Uterus (tissue), 4 donors: ENCODE results near the gene LMBRD1. TPM values are rescaled to one million over a fixed set of nuclear protein-coding genes. Genes with fewer than 3 reads are reported as not detected.

Experiments used
- DNase-seq, 2 donors: peaks; one replicate each; pipeline ENCODE4 v3.0.0-alpha.2; 2019 to 2020
- H3K27ac ChIP-seq, 2 donors: fragments of 200-600 bp; sonication (generic); 1 replicate in 1 of 2; 2 replicates in 1 of 2; pipeline ENCODE4 v1.5.1; 2016 to 2018
- H3K27me3 ChIP-seq, 2 donors: fragments of 200-600 bp; sonication (generic); one replicate each; pipeline ENCODE4 v1.5.1; 2018 to 2019; ENCODE audit warnings: control low read depth in 1 of 2
- H3K36me3 ChIP-seq, 2 donors: fragments of 200-600 bp; sonication (generic); one replicate each; pipeline ENCODE4 v1.5.1; 2019; ENCODE audit warnings: control low read depth in 1 of 2
- H3K4me1 ChIP-seq, 2 donors: fragments of 200-600 bp; sonication (generic); one replicate each; pipeline ENCODE4 v1.5.1; 2018 to 2019; ENCODE audit warnings: control low read depth in 1 of 2
- H3K4me3 ChIP-seq, 2 donors: fragments of 200-600 bp; sonication (generic); 1 replicate in 1 of 2; 2 replicates in 1 of 2; pipeline ENCODE4 v1.5.1; 2018 to 2019; ENCODE audit warnings: mild to moderate bottlenecking in 1 of 2
- H3K9me3 ChIP-seq, 2 donors: fragments of 200-600 bp; sonication (generic); one replicate each; pipeline ENCODE4 v1.5.1; 2019; ENCODE audit warnings: control low read depth in 1 of 2
- CTCF ChIP-seq, 4 experiments: fragments of 200-600 bp in 2 of 4; fragments of 450-650 bp in 2 of 4; sonication (generic) in 2 of 4; IDR thresholded peaks; one replicate each; pipeline ENCODE4 v1.5.1; 2016 to 2019; ENCODE audit warnings: antibody characterized with exemption in 4 of 4, mild to moderate bottlenecking in 2 of 4, moderate library complexity in 1 of 4
- POLR2A ChIP-seq, 2 donors: fragments of 450-650 bp; IDR thresholded peaks; one replicate each; pipeline ENCODE4 v1.6.1; 2016; ENCODE audit warnings: antibody characterized with exemption in 2 of 2, mild to moderate bottlenecking in 1 of 2, moderate library complexity in 1 of 2
- intact Hi-C: fragments of 100-400 bp; cut with DNase I; formaldehyde crosslinking; loops from one replicate; pipeline ENCODE4 v1.15.1; 2023; ENCODE audit warnings: low total_unique reads
- total RNA-seq, 4 donors: library from RNA; depleted of rRNA in 3 of 4; stranded (reverse); fragments of >200 nt in 3 of 4; gene quantifications; one replicate each; pipeline versions ENCODE4 v1.1.0 to v1.2.4, GENCODE V29; 2014 to 2023
- donor health status: DM: yes; HTN: yes; CAD: no.

The LMBRD1 gene
- total RNA-seq, 4 donors from 2014 or later, result 16.9 to 82.4 (median 69.9) TPM

GRCh38 chr6:69819138-69819537, 22.3 kb upstream of the LMBRD1 start:
- no peaks in the 10 kb centered on the region for H3K36me3 ChIP-seq
- no peak overlapping the region for H3K27ac ChIP-seq
- no peaks in the 10 kb centered on the region for H3K4me1 ChIP-seq
- H3K27me3 ChIP-seq, result no peaks in the 10 kb centered on the region
- intact Hi-C loops, result no loop called here
- no peak overlapping the region for H3K4me3 ChIP-seq
- TF ChIP-seq POLR2A (IDR thresholded peaks at IDR 0.05), result no peak
- TF ChIP-seq CTCF (IDR thresholded peaks at IDR 0.05), result no peak
- DNase-seq, result no peak
- H3K9me3 ChIP-seq, result no peaks in the 10 kb centered on the region

GRCh38 chr6:69818223-69818930, 21.6 kb upstream of the LMBRD1 start:
- no peaks in the 10 kb centered on the region for H3K9me3 ChIP-seq
- H3K36me3 ChIP-seq, result no peaks in the 10 kb centered on the region
- TF ChIP-seq CTCF (IDR thresholded peaks at IDR 0.05) (no peak), POLR2A (IDR thresholded peaks at IDR 0.05) (no peak)
- H3K27me3 ChIP-seq, result no peaks in the 10 kb centered on the region
- no peak for DNase-seq
- no peak overlapping the region for H3K27ac ChIP-seq
- H3K4me1 ChIP-seq, result no peaks in the 10 kb centered on the region
- H3K4me3 ChIP-seq, result no peak overlapping the region
- intact Hi-C loops, result no loop called here

DNA sequence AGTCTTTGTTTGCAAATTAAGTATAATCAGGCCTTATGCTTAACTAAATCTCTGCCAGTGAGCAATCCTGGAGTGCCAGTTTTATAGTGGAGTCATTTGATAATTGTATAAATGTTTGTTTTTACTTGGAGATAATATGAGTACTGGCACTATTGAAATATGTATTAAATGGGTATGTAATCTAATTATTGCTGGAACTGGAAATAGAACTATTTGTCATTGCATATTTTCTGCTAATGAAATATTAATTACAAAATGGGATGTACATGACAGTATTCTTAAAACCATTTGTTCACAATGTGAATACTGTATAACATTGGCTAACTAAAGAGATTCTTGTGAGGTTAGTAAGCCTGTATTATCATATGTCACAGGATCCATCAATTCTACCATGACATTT, 20.5 kb upstream of the LMBRD1 start:
- H3K9me3 ChIP-seq, result no peaks in the 10 kb centered on the region
- intact Hi-C loops, result no loop called here
- no peak overlapping the region for H3K27ac ChIP-seq
- DNase-seq, result no peak
- no peak overlapping the region for H3K4me3 ChIP-seq
- no peaks in the 10 kb centered on the region for H3K36me3 ChIP-seq
- H3K27me3 ChIP-seq, result no peaks in the 10 kb centered on the region
- H3K4me1 ChIP-seq, result no peaks in the 10 kb centered on the region
- no peak for TF ChIP-seq POLR2A (IDR thresholded peaks at IDR 0.05)
- no peak for TF ChIP-seq CTCF (IDR thresholded peaks at IDR 0.05)

DNA sequence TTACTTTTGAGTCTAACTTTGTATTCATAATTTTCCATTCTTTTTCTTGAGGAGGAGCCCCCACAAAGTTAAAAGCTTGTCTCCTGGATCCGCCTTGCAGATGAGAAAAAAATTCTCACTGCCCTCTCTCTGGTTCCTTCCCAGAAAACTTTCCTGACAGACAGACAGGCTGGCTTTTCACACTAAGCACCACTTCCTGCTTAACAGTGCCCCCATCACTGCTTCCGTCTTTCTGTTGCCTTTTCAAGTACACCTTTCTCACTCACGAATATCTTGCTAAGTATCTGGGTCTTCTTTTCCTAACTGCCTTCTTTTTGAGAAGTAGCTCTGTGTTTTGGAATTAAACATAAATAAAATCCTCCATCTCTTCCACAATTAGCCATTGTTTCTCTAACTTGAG, 19.8 kb upstream of the LMBRD1 start:
- Histone ChIP-seq H3K4me1 (no peaks in the 10 kb centered on the region), H3K27ac (no peak overlapping the region), H3K36me3 (no peaks in the 10 kb centered on the region), H3K9me3 (no peaks in the 10 kb centered on the region), H3K4me3 (no peak overlapping the region), H3K27me3 (no peaks in the 10 kb centered on the region)
- intact Hi-C loops, result no loop called here
- DNase-seq, result no peak
- no peak for TF ChIP-seq CTCF (IDR thresholded peaks at IDR 0.05)
- no peak for TF ChIP-seq POLR2A (IDR thresholded peaks at IDR 0.05)

DNA sequence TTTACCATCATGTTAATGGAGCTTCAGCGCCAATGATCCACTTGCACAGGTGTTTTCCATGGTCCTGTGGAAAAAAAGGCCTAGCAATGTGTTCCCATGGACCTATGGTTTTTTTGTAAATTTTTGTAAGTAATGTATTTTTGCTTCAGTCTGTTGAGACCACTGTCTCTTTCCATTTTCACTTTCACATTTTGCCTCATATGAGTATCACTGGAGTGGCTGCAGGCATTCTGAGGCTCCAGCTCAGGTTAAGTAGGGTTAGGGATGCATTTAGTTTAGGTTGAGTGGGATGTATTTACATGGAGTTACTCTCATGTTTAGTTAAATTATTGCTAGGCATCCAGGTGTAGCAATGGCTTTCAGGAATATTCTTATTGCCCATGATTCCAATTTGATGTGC, 19.2 kb upstream of the LMBRD1 start:
- no peak for DNase-seq
- no peak for TF ChIP-seq CTCF (IDR thresholded peaks at IDR 0.05)
- no peak for TF ChIP-seq POLR2A (IDR thresholded peaks at IDR 0.05)
- intact Hi-C loops, result no loop called here
- H3K4me3 ChIP-seq, result no peak overlapping the region
- H3K27ac ChIP-seq, result no peak overlapping the region
- no peaks in the 10 kb centered on the region for H3K36me3 ChIP-seq
- H3K27me3 ChIP-seq, result no peaks in the 10 kb centered on the region
- H3K4me1 ChIP-seq, result no peaks in the 10 kb centered on the region
- no peaks in the 10 kb centered on the region for H3K9me3 ChIP-seq
